Nephron (organoid): ENCODE results near the gene MAGI2.

Experiments
- H3K27ac Mint-ChIP-seq, 3 experiments: 2 replicates each; pipeline ENCODE4 v1.8.0; 2020; ENCODE audit warnings: mixed read lengths in 3 of 3, mild to moderate bottlenecking in 2 of 3, moderate library complexity in 1 of 3
- H3K27me3 Mint-ChIP-seq: 2 replicates; pipeline ENCODE4 v1.8.0; 2021; ENCODE audit warnings: low read depth, mild to moderate bottlenecking, moderate library complexity, mixed read lengths
- H3K36me3 Mint-ChIP-seq: 2 replicates; pipeline ENCODE4 v1.8.0; 2020; ENCODE audit warnings: low read depth, mixed read lengths
- H3K4me1 Mint-ChIP-seq: 2 replicates; pipeline ENCODE4 v1.8.0; 2020; ENCODE audit warnings: mixed read lengths
- H3K4me3 Mint-ChIP-seq, 3 experiments: 2 replicates each; pipeline ENCODE4 v1.8.0; 2020; ENCODE audit warnings: mild to moderate bottlenecking in 3 of 3, mixed read lengths in 3 of 3, moderate library complexity in 2 of 3
- H3K9me3 Mint-ChIP-seq: 2 replicates; pipeline ENCODE4 v1.8.0; 2020; ENCODE audit warnings: mixed read lengths
- TF ChIP-seq, protein P1 (sequence below), 3 experiments: fragments of 200-600 bp; sonication (generic); IDR thresholded peaks; one replicate each; pipeline ENCODE4 v1.5.0; 2021; ENCODE audit warnings: antibody characterized with exemption in 3 of 3; ENCODE audit not compliant: unreplicated experiment in 3 of 3

Gene MAGI2

GRCh38 chr7:78501064-78501463 is 952.4 kb downstream of the MAGI2 start:
- Mint-ChIP-seq H3K4me3 (no peak overlapping the region), H3K27ac (no peak overlapping the region), H3K4me1 (no peaks in the 10 kb centered on the region), H3K9me3 (no peaks in the 10 kb centered on the region), H3K36me3 (peaks cover 21% of the 10 kb centered on the region), H3K27me3 (no peaks in the 10 kb centered on the region)
- TF ChIP-seq, protein P1, sequence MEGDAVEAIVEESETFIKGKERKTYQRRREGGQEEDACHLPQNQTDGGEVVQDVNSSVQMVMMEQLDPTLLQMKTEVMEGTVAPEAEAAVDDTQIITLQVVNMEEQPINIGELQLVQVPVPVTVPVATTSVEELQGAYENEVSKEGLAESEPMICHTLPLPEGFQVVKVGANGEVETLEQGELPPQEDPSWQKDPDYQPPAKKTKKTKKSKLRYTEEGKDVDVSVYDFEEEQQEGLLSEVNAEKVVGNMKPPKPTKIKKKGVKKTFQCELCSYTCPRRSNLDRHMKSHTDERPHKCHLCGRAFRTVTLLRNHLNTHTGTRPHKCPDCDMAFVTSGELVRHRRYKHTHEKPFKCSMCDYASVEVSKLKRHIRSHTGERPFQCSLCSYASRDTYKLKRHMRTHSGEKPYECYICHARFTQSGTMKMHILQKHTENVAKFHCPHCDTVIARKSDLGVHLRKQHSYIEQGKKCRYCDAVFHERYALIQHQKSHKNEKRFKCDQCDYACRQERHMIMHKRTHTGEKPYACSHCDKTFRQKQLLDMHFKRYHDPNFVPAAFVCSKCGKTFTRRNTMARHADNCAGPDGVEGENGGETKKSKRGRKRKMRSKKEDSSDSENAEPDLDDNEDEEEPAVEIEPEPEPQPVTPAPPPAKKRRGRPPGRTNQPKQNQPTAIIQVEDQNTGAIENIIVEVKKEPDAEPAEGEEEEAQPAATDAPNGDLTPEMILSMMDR (IDR thresholded peaks at IDR 0.05; ENCODE audit: unreplicated experiment in 3 of 3): no peak

- Mint-ChIP-seq H3K27me3 (no peaks in the 10 kb centered on the region), H3K9me3 (no peaks in the 10 kb centered on the region), H3K4me3 (no peak overlapping the region), H3K27ac (no peak overlapping the region), H3K4me1 (no peaks in the 10 kb centered on the region), H3K36me3 (peaks cover 15% of the 10 kb centered on the region)
- TF ChIP-seq, protein P1 (IDR thresholded peaks at IDR 0.05; ENCODE audit: unreplicated experiment in 3 of 3): no peak
Measured at GRCh38 chr7:78499971-78500370, 953.5 kb downstream of the MAGI2 start.

GRCh38 chr7:78499283-78499682 is 954.2 kb downstream of the MAGI2 start:
- Mint-ChIP-seq H3K36me3 (peaks cover 15% of the 10 kb centered on the region), H3K27me3 (no peaks in the 10 kb centered on the region), H3K4me1 (no peaks in the 10 kb centered on the region), H3K4me3 (no peak overlapping the region), H3K27ac (no peak overlapping the region), H3K9me3 (no peaks in the 10 kb centered on the region)
- TF ChIP-seq, protein P1 (IDR thresholded peaks at IDR 0.05; ENCODE audit: unreplicated experiment in 3 of 3): no peak

DNA sequence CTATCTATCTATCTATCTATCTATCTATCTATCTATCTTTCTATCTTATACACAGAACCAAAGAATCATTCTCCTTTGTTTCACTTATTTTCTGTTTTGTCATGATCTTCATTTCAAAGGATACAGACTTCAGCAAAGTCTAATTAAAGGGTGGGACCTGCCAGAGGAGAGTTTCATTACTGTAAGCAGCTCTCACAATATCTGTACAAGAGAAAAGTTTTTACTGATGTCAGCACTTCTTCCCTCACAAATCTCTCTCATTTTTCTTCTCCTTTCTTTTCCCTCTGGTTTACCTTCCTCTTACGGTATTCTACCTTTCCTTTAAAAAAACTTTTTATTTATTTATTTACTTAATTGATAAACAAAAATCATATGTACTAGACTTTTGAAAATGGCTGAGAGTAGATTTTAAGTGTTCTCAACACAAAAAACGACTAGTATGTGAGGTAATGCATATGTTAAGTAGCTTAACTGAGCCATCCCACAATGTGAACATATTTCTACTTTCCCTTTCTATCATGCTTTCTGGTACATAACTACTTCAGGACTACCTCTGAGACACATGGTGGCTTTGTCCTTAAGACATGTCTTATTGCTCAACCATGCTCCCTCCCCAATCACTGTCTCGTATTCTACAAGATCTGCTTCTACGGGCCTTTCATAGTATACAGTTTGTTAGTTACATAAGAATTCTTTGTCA is 955.6 kb downstream of the MAGI2 start:
- TF ChIP-seq, protein P1 (IDR thresholded peaks at IDR 0.05; ENCODE audit: unreplicated experiment in 3 of 3): no peak
- Mint-ChIP-seq H3K4me1 (no peaks in the 10 kb centered on the region), H3K36me3 (peaks cover 15% of the 10 kb centered on the region), H3K27ac (peak overlapping the region; percentile 4 to 38 (median 23)), H3K27me3 (no peaks in the 10 kb centered on the region), H3K4me3 (no peak overlapping the region), H3K9me3 (no peaks in the 10 kb centered on the region)

GRCh38 chr7:78496096-78496630 is 957.3 kb downstream of the MAGI2 start:
- no peaks in the 10 kb centered on the region for H3K9me3 Mint-ChIP-seq
- no peaks in the 10 kb centered on the region for H3K4me1 Mint-ChIP-seq

More at GRCh38 chr7:78496096-78496630, 957.3 kb downstream of the MAGI2 start:
- TF ChIP-seq, protein P1 (IDR thresholded peaks at IDR 0.05; ENCODE audit: unreplicated experiment in 3 of 3): no peak
- no peaks in the 10 kb centered on the region for H3K27me3 Mint-ChIP-seq
- H3K27ac Mint-ChIP-seq: no peak overlapping the region
- no peak overlapping the region for H3K4me3 Mint-ChIP-seq
- peaks cover 11% of the 10 kb centered on the region for H3K36me3 Mint-ChIP-seq
